KOPT-K1 (cell line): ENCODE measurements around the gene FBF1.
A peak's percentile ranks its signal among the peaks of the same experiment; 100 is the strongest.
"Not testable (repeated sequence)": the region's sequence is repeated elsewhere in the genome, so short reads cannot be mapped to it uniquely, and the experiment has no call there.

ENCODE experiments used
- H3K27ac ChIP-seq: fragments of 200-600 bp; sonication (generic); 2 replicates; pipeline ENCODE4 v1.5.1; 2016; ENCODE audit warnings: antibody characterized with exemption, mild to moderate bottlenecking, low read depth, low read length; ENCODE audit not compliant: poor library complexity, severe bottlenecking
- H3K36me3 ChIP-seq: fragments of 200-600 bp; sonication (generic); 2 replicates; pipeline ENCODE4 v1.5.1; 2017; ENCODE audit warnings: antibody characterized with exemption, mild to moderate bottlenecking, low read length, moderate library complexity; ENCODE audit not compliant: insufficient read depth
- H3K9me3 ChIP-seq: fragments of 200-600 bp; sonication (generic); 2 replicates; pipeline ENCODE4 v1.5.1; 2017; ENCODE audit warnings: antibody characterized with exemption, low read length, mild to moderate bottlenecking; ENCODE audit not compliant: insufficient read depth, poor library complexity, severe bottlenecking

FBF1 gene

GRCh38 chr17:75869282-75870141, 71.3 kb downstream of the FBF1 start:
- Histone ChIP-seq H3K36me3 (no peaks in the 10 kb centered on the region), H3K9me3 (no peaks in the 10 kb centered on the region), H3K27ac (no peak overlapping the region)

GRCh38 chr17:75868730-75869281, 72.0 kb downstream of the FBF1 start:
- not testable (repeated sequence) for H3K36me3 ChIP-seq, H3K27ac ChIP-seq, H3K9me3 ChIP-seq

- not testable (repeated sequence) for H3K9me3 ChIP-seq, H3K36me3 ChIP-seq
- H3K27ac ChIP-seq: peak overlapping the region; percentile 45
These were observed 75.2 kb downstream of the FBF1 start for GRCh38 chr17:75865404-75866188.

GRCh38 chr17:75864887-75865286, 76.0 kb downstream of the FBF1 start:
- not testable (repeated sequence) for H3K9me3 ChIP-seq, H3K36me3 ChIP-seq
- H3K27ac ChIP-seq: peak overlapping the region; percentile 45

- peak overlapping the region; percentile 45 for H3K27ac ChIP-seq
- H3K36me3 ChIP-seq: no peaks in the 10 kb centered on the region
- H3K9me3 ChIP-seq: no peaks in the 10 kb centered on the region
These were observed 76.4 kb downstream of the FBF1 start for GRCh38 chr17:75864448-75864871.

- Histone ChIP-seq H3K36me3 (no peaks in the 10 kb centered on the region), H3K27ac (no peak overlapping the region), H3K9me3 (no peaks in the 10 kb centered on the region)
These were observed 78.9 kb downstream of the FBF1 start for GRCh38 chr17:75861927-75862317.
